Measurements from ENCODE around the gene APBB2. TPM values are rescaled to one million over a fixed set of nuclear protein-coding genes. Genes with fewer than 3 reads are reported as not detected.

APBB2 gene
- total and polyA plus RNA-seq, 2 of the 8 experiments (the other 6 are each of a cell fraction or from before 2014, with no cell fraction given), result 58.7 to 59.4 TPM

DNA sequence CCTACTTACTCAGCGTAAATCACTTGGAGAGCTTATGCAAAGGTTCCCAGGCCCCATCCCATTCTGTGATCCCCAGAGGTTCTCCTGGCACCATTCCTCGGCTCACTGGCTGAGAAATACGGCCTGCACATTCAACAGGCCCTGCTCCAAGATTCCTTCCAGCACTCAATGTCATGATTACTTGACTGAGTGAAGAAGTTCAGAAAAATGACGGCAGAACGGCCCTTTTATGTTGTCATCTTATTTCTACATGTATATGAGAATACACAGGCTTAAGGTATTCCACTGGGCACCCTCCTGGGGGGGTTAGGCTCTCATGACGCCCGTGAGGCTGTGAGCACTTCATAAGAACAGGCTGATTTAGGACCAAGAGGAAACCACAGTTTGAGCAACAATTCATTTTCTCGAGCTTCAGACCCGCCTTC lies 274.0 kb downstream of the APBB2 start (continued):
- TF ChIP-seq PHF8 (conservative IDR thresholded peaks at IDR 0.05; ENCODE audit: low read depth, low read length) (no peak), POLR2AphosphoS5 (IDR thresholded peaks at IDR 0.05; ENCODE audit: low read depth, low read length) (no peak)
- TF ChIP-seq, protein P1, sequence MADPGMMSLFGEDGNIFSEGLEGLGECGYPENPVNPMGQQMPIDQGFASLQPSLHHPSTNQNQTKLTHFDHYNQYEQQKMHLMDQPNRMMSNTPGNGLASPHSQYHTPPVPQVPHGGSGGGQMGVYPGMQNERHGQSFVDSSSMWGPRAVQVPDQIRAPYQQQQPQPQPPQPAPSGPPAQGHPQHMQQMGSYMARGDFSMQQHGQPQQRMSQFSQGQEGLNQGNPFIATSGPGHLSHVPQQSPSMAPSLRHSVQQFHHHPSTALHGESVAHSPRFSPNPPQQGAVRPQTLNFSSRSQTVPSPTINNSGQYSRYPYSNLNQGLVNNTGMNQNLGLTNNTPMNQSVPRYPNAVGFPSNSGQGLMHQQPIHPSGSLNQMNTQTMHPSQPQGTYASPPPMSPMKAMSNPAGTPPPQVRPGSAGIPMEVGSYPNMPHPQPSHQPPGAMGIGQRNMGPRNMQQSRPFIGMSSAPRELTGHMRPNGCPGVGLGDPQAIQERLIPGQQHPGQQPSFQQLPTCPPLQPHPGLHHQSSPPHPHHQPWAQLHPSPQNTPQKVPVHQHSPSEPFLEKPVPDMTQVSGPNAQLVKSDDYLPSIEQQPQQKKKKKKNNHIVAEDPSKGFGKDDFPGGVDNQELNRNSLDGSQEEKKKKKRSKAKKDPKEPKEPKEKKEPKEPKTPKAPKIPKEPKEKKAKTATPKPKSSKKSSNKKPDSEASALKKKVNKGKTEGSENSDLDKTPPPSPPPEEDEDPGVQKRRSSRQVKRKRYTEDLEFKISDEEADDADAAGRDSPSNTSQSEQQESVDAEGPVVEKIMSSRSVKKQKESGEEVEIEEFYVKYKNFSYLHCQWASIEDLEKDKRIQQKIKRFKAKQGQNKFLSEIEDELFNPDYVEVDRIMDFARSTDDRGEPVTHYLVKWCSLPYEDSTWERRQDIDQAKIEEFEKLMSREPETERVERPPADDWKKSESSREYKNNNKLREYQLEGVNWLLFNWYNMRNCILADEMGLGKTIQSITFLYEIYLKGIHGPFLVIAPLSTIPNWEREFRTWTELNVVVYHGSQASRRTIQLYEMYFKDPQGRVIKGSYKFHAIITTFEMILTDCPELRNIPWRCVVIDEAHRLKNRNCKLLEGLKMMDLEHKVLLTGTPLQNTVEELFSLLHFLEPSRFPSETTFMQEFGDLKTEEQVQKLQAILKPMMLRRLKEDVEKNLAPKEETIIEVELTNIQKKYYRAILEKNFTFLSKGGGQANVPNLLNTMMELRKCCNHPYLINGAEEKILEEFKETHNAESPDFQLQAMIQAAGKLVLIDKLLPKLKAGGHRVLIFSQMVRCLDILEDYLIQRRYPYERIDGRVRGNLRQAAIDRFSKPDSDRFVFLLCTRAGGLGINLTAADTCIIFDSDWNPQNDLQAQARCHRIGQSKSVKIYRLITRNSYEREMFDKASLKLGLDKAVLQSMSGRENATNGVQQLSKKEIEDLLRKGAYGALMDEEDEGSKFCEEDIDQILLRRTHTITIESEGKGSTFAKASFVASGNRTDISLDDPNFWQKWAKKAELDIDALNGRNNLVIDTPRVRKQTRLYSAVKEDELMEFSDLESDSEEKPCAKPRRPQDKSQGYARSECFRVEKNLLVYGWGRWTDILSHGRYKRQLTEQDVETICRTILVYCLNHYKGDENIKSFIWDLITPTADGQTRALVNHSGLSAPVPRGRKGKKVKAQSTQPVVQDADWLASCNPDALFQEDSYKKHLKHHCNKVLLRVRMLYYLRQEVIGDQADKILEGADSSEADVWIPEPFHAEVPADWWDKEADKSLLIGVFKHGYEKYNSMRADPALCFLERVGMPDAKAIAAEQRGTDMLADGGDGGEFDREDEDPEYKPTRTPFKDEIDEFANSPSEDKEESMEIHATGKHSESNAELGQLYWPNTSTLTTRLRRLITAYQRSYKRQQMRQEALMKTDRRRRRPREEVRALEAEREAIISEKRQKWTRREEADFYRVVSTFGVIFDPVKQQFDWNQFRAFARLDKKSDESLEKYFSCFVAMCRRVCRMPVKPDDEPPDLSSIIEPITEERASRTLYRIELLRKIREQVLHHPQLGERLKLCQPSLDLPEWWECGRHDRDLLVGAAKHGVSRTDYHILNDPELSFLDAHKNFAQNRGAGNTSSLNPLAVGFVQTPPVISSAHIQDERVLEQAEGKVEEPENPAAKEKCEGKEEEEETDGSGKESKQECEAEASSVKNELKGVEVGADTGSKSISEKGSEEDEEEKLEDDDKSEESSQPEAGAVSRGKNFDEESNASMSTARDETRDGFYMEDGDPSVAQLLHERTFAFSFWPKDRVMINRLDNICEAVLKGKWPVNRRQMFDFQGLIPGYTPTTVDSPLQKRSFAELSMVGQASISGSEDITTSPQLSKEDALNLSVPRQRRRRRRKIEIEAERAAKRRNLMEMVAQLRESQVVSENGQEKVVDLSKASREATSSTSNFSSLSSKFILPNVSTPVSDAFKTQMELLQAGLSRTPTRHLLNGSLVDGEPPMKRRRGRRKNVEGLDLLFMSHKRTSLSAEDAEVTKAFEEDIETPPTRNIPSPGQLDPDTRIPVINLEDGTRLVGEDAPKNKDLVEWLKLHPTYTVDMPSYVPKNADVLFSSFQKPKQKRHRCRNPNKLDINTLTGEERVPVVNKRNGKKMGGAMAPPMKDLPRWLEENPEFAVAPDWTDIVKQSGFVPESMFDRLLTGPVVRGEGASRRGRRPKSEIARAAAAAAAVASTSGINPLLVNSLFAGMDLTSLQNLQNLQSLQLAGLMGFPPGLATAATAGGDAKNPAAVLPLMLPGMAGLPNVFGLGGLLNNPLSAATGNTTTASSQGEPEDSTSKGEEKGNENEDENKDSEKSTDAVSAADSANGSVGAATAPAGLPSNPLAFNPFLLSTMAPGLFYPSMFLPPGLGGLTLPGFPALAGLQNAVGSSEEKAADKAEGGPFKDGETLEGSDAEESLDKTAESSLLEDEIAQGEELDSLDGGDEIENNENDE (IDR thresholded peaks at IDR 0.05; ENCODE audit: insufficient replicate concordance, low read length), result no peak

Measured in H1 (cell line).